ENCODE results near the gene MRC2.
"Not testable (repeated sequence)": the region's sequence is repeated elsewhere in the genome, so short reads cannot be mapped to it uniquely, and the experiment has no call there.

The MRC2 gene

DNA sequence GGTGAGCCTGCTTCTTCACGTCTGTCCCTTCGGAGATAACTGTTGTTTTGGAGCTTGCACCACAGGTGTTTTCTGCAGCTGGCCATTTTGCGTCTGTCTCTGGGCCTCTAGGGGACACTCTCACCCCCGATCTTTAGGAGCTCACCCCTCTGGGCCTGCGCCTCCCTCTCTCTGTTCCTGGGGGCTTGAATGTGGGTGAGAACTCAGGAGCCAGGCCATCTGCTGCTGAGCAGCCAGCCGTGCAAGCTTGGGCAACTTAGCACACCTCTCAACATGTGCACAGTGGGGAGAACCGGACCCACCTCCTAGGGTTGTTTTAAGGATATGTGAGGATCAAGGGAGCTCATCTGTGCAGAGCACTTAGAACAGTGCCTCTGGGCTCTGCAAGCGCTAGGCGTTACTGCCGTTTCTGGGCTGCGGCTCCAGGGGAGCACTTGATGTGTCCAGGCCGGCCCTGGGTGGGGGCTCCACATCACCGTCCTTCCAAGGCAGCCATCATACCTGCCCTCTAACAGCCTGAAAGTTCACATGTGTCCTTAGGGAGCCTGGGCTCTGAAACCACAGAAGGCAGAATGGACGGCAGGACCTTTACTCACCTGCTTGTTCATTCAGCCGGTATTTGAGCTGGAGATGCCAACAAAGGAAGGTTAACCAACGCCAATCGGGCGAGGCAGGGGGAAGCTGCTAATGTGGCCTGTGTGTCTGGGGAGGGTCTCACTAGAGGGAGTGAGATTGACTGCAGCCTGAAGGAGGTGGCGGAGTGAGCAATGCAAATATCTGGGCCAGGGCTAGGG, 66.3 kb downstream of the MRC2 start:
- Histone ChIP-seq H4K8ac (ENCODE audit: low read depth, low read length) (no peak overlapping the region), H3K4ac (ENCODE audit: low read depth, low read length) (no peak overlapping the region), H3K27me3 (ENCODE audit: insufficient read depth, low read length, poor library complexity) (no peaks in the 10 kb centered on the region), H2BK15ac (replicated peaks; ENCODE audit: low read depth) (no peak overlapping the region), H2BK5ac (ENCODE audit: low read length) (no peak overlapping the region), H3K79me2 (ENCODE audit: control insufficient read depth, insufficient read depth, low read length) (no peaks in the 10 kb centered on the region), H2BK120ac (ENCODE audit: low read depth, low read length) (no peak overlapping the region), H3K36me3 (ENCODE audit: control insufficient read depth, insufficient read depth, low read length) (peaks cover 8% of the 10 kb centered on the region), H3K4me2 (ENCODE audit: low read length) (no peak overlapping the region), H3K27ac (ENCODE audit: low read depth, low read length) (no peak overlapping the region), H3K56ac (ENCODE audit: low read length) (no peak overlapping the region), H3K9ac (ENCODE audit: low read length) (no peak overlapping the region), H3K4me1 (ENCODE audit: control insufficient read depth, low read depth, low read length) (no peaks in the 10 kb centered on the region), H4K5ac (ENCODE audit: low read length) (no peak overlapping the region), H3K18ac (ENCODE audit: low read length) (no peak overlapping the region), H3K4me3 (ENCODE audit: low read length) (no peak overlapping the region), H3K23ac (ENCODE audit: low read length) (no peak overlapping the region), H3K79me1 (ENCODE audit: low read length) (no peaks in the 10 kb centered on the region), H2AK5ac (ENCODE audit: low read length) (no peak overlapping the region)
- DNase-seq: no peak
- WGBS (ENCODE audit: extremely low coverage, insufficient coverage, low lambda C conversion rate): no CpG with 5 or more reads among the region's 19 CpGs

GRCh38 chr17:62695093-62695738, 67.7 kb downstream of the MRC2 start:
- not testable (repeated sequence) for H3K18ac ChIP-seq (ENCODE audit: low read length); H3K4me2 ChIP-seq (ENCODE audit: low read length); H2AK5ac ChIP-seq (ENCODE audit: low read length); H3K4me3 ChIP-seq (ENCODE audit: low read length); H3K27ac ChIP-seq (ENCODE audit: low read depth, low read length); H3K79me2 ChIP-seq (ENCODE audit: control insufficient read depth, insufficient read depth, low read length); H3K79me1 ChIP-seq (ENCODE audit: low read length); DNase-seq; H2BK5ac ChIP-seq (ENCODE audit: low read length); H3K36me3 ChIP-seq (ENCODE audit: control insufficient read depth, insufficient read depth, low read length); H3K9ac ChIP-seq (ENCODE audit: low read length); H2BK15ac ChIP-seq (replicated peaks; ENCODE audit: low read depth); H3K27me3 ChIP-seq (ENCODE audit: insufficient read depth, low read length, poor library complexity); H4K5ac ChIP-seq (ENCODE audit: low read length); H2BK120ac ChIP-seq (ENCODE audit: low read depth, low read length); H3K4me1 ChIP-seq (ENCODE audit: control insufficient read depth, low read depth, low read length); H3K56ac ChIP-seq (ENCODE audit: low read length); H3K23ac ChIP-seq (ENCODE audit: low read length); H3K4ac ChIP-seq (ENCODE audit: low read depth, low read length); H4K8ac ChIP-seq (ENCODE audit: low read depth, low read length)
- WGBS (ENCODE audit: extremely low coverage, insufficient coverage, low lambda C conversion rate): no CpG with 5 or more reads among the region's 5 CpGs

- Histone ChIP-seq H3K23ac (ENCODE audit: low read length) (no peak overlapping the region), H4K8ac (ENCODE audit: low read depth, low read length) (no peak overlapping the region), H3K18ac (ENCODE audit: low read length) (no peak overlapping the region), H2BK15ac (replicated peaks; ENCODE audit: low read depth) (no peak overlapping the region), H3K27ac (ENCODE audit: low read depth, low read length) (no peak overlapping the region), H2BK120ac (ENCODE audit: low read depth, low read length) (no peak overlapping the region), H3K36me3 (ENCODE audit: control insufficient read depth, insufficient read depth, low read length) (peaks cover under 1% of the 10 kb centered on the region), H4K5ac (ENCODE audit: low read length) (no peak overlapping the region), H3K56ac (ENCODE audit: low read length) (no peak overlapping the region), H3K4ac (ENCODE audit: low read depth, low read length) (no peak overlapping the region), H2AK5ac (ENCODE audit: low read length) (no peak overlapping the region), H2BK5ac (ENCODE audit: low read length) (no peak overlapping the region), H3K79me2 (ENCODE audit: control insufficient read depth, insufficient read depth, low read length) (no peaks in the 10 kb centered on the region), H3K4me1 (ENCODE audit: control insufficient read depth, low read depth, low read length) (no peaks in the 10 kb centered on the region), H3K27me3 (ENCODE audit: insufficient read depth, low read length, poor library complexity) (no peaks in the 10 kb centered on the region), H3K9ac (ENCODE audit: low read length) (no peak overlapping the region), H3K79me1 (ENCODE audit: low read length) (no peaks in the 10 kb centered on the region), H3K4me3 (ENCODE audit: low read length) (no peak overlapping the region), H3K4me2 (ENCODE audit: low read length) (no peak overlapping the region)
- no CpG with 5 or more reads among the region's 10 CpGs for WGBS (ENCODE audit: extremely low coverage, insufficient coverage, low lambda C conversion rate)
- DNase-seq: no peak
These were observed 68.8 kb downstream of the MRC2 start for GRCh38 chr17:62696256-62696655.

GRCh38 chr17:62696726-62697490, 69.4 kb downstream of the MRC2 start:
- Histone ChIP-seq H4K5ac (ENCODE audit: low read length) (no peak overlapping the region), H3K4me3 (ENCODE audit: low read length) (no peak overlapping the region), H2BK5ac (ENCODE audit: low read length) (no peak overlapping the region), H2BK15ac (replicated peaks; ENCODE audit: low read depth) (no peak overlapping the region), H3K18ac (ENCODE audit: low read length) (no peak overlapping the region), H3K4me1 (ENCODE audit: control insufficient read depth, low read depth, low read length) (no peaks in the 10 kb centered on the region), H2BK120ac (ENCODE audit: low read depth, low read length) (no peak overlapping the region), H3K36me3 (ENCODE audit: control insufficient read depth, insufficient read depth, low read length) (no peaks in the 10 kb centered on the region), H3K79me2 (ENCODE audit: control insufficient read depth, insufficient read depth, low read length) (no peaks in the 10 kb centered on the region), H3K4ac (ENCODE audit: low read depth, low read length) (no peak overlapping the region), H3K27me3 (ENCODE audit: insufficient read depth, low read length, poor library complexity) (no peaks in the 10 kb centered on the region), H3K9ac (ENCODE audit: low read length) (no peak overlapping the region), H3K27ac (ENCODE audit: low read depth, low read length) (no peak overlapping the region), H3K4me2 (ENCODE audit: low read length) (no peak overlapping the region), H3K23ac (ENCODE audit: low read length) (no peak overlapping the region), H3K56ac (ENCODE audit: low read length) (no peak overlapping the region), H4K8ac (ENCODE audit: low read depth, low read length) (no peak overlapping the region), H3K79me1 (ENCODE audit: low read length) (no peaks in the 10 kb centered on the region), H2AK5ac (ENCODE audit: low read length) (no peak overlapping the region)
- no CpG with 5 or more reads among the region's 27 CpGs for WGBS (ENCODE audit: extremely low coverage, insufficient coverage, low lambda C conversion rate)
- DNase-seq: no peak

- H3K27me3 ChIP-seq (ENCODE audit: insufficient read depth, low read length, poor library complexity); H3K4me2 ChIP-seq (ENCODE audit: low read length); H2AK5ac ChIP-seq (ENCODE audit: low read length); H3K4ac ChIP-seq (ENCODE audit: low read depth, low read length); H3K79me2 ChIP-seq (ENCODE audit: control insufficient read depth, insufficient read depth, low read length); H2BK120ac ChIP-seq (ENCODE audit: low read depth, low read length); H3K9ac ChIP-seq (ENCODE audit: low read length); H4K5ac ChIP-seq (ENCODE audit: low read length); H3K18ac ChIP-seq (ENCODE audit: low read length); H3K4me1 ChIP-seq (ENCODE audit: control insufficient read depth, low read depth, low read length); H2BK5ac ChIP-seq (ENCODE audit: low read length); H3K36me3 ChIP-seq (ENCODE audit: control insufficient read depth, insufficient read depth, low read length); H3K56ac ChIP-seq (ENCODE audit: low read length); DNase-seq; H3K79me1 ChIP-seq (ENCODE audit: low read length); H4K8ac ChIP-seq (ENCODE audit: low read depth, low read length); H2BK15ac ChIP-seq (replicated peaks; ENCODE audit: low read depth); H3K27ac ChIP-seq (ENCODE audit: low read depth, low read length); H3K23ac ChIP-seq (ENCODE audit: low read length); H3K4me3 ChIP-seq (ENCODE audit: low read length): not testable (repeated sequence)
- no CpG with 5 or more reads among the region's 11 CpGs for WGBS (ENCODE audit: extremely low coverage, insufficient coverage, low lambda C conversion rate)
These were observed 71.0 kb downstream of the MRC2 start for GRCh38 chr17:62698459-62698858.
